ENCODE measurements around the gene ELFN2.

- TF ChIP-seq BHLHE40 (IDR thresholded peaks at IDR 0.05; ENCODE audit: borderline replicate concordance) (no peak), SUZ12 (IDR thresholded peaks at IDR 0.05) (no peak), ARNT (IDR thresholded peaks at IDR 0.05) (no peak), FOXM1 (IDR thresholded peaks at IDR 0.05; ENCODE audit: borderline replicate concordance) (no peak)
These were observed 59.2 kb downstream of the ELFN2 start for GRCh38 chr22:37368058-37368457.
